ENCODE data around the gene AAGAB.

Gene AAGAB

DNA sequence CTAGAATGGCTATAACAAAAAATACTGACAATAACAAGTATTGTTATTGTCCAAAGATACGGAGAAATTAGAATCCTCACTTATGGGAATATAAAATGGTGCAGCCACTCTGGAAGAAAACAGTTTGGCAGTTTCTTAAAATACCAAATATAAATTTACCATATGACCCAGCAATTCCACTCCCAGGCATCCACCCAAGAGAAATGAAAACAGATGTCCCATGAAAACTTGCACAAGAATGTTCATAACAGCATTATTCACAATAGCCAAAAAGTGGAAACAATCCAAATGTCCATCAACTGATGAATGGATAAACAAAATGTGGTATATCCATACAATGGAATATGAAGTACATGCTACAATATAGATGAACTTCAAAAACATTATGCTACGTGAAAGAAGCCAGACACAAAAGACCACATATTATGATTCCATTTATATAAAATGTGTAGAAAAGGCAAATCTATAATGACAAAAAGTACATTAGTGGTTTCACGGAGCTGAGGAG, 9.4 kb downstream of the AAGAB start:
- no peak overlapping the region for H2AFZ ChIP-seq (ENCODE audit: low read depth, low read length)
- peaks cover 12% of the 10 kb centered on the region for H3K4me1 ChIP-seq (ENCODE audit: insufficient read depth, low read length)
- no peaks in the 10 kb centered on the region for H3K27me3 ChIP-seq (ENCODE audit: insufficient read depth, low read length)
- H3K4me3 ChIP-seq (ENCODE audit: low read length), result no peak overlapping the region
- no peaks in the 10 kb centered on the region for H3K9me3 ChIP-seq (ENCODE audit: low read length)
- H3K36me3 ChIP-seq (ENCODE audit: insufficient read depth, low read length), result peaks cover 2% of the 10 kb centered on the region

DNA sequence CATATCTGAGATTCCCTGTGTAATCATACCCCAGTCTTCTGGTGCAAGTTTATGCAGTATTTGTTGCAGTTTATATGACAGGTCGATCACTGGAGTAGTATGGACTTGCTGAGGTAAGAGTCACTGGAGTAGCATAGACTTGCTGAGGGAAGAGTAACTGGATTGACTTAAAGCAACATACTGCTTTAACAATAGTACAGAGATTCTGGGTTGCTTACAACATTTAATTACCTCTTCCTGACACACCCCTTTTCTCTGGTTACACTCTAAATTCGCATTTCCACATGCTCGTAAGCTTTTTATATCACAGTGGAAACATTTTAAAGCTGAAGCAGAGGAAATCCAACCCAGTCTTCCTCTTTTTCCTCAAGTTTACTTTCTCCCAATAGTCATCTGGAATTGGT, 11.8 kb downstream of the AAGAB start:
- no peak overlapping the region for H3K4me3 ChIP-seq (ENCODE audit: low read length)
- H3K9me3 ChIP-seq (ENCODE audit: low read length), result no peaks in the 10 kb centered on the region
- peaks cover 2% of the 10 kb centered on the region for H3K36me3 ChIP-seq (ENCODE audit: insufficient read depth, low read length)
- H3K4me1 ChIP-seq (ENCODE audit: insufficient read depth, low read length), result peaks cover 12% of the 10 kb centered on the region
- no peaks in the 10 kb centered on the region for H3K27me3 ChIP-seq (ENCODE audit: insufficient read depth, low read length)
- H2AFZ ChIP-seq (ENCODE audit: low read depth, low read length), result no peak overlapping the region

DNA sequence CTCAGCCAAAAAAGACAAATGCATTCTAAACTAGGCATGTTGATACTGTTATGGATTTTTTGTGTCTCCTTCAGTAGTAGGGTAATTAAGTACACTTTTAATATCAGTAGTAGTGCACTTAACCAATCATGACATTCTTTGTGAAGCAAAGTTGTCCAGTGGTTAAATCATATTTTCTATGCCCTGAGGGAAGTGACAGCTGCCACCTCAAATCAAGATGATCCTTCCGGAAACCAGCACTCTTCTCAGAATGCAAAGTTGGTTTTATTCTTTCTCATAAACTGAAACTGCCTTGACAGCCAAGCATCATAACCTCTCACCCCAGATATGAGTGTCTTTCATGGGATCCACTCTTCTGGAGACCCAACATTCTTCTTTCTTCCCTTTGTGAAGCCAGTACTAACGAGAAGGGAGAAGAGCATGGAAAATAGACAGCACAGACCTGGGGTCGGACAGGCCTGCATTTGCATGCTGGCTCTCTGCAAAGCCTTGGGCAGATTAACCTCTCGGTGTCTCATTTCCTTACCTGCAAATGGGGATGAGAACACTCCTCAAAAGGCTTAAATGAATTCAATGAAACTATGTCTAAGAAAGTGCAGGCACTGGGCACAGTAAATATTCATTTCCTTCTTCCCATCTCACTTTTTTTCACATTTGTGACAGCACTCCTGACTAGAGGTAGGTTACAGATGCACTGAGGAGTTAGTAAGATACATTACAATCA, 13.2 kb downstream of the AAGAB start:
- H3K36me3 ChIP-seq (ENCODE audit: insufficient read depth, low read length), result peaks cover 2% of the 10 kb centered on the region
- no peaks in the 10 kb centered on the region for H3K27me3 ChIP-seq (ENCODE audit: insufficient read depth, low read length)
- H3K4me3 ChIP-seq (ENCODE audit: low read length), result no peak overlapping the region
- no peaks in the 10 kb centered on the region for H3K9me3 ChIP-seq (ENCODE audit: low read length)
- H3K4me1 ChIP-seq (ENCODE audit: insufficient read depth, low read length), result peaks cover 12% of the 10 kb centered on the region
- H2AFZ ChIP-seq (ENCODE audit: low read depth, low read length), result no peak overlapping the region

DNA sequence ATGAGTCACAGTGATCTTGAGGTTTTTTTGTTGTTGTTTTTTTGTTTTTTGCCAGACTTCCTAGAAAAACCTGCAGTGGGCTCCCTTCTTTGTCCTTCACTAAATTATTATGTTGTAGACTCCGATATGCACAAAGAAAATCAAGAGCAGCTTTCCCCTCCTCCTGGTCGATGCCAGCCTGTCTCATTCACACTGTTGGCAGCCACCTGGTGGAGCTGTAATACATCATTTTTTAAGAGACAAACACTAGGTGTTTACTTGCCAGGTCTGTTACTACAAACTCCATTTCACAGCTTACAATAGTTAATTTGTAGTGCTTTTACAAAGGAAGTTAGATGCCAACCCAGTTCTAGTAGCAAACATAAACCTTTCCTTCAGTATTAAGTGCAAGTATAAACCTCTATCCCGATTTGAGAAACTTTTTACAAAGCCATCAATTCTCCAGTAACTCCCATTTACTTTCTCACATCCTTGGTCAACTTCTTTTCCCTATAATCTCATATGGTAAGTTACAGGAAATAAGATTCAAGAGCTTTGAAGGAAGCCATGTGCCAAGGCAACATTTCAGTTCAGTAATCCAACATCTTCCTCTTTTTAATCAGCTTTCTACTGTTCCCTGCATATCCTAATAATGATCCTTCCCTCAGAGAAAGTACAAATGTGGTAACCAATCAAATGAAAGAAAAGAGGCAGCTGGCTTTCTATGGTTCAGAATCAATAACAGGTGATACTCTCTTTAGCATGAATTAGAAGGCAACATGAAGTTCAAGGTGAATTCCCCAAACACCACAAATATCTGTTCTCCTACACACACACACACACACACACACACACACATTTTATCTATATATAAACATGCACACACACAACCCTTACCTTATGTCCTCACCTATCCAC, 14.0 kb downstream of the AAGAB start:
- H3K9me3 ChIP-seq (ENCODE audit: low read length), result no peaks in the 10 kb centered on the region
- no peak overlapping the region for H2AFZ ChIP-seq (ENCODE audit: low read depth, low read length)
- no peaks in the 10 kb centered on the region for H3K27me3 ChIP-seq (ENCODE audit: insufficient read depth, low read length)
- peaks cover 2% of the 10 kb centered on the region for H3K36me3 ChIP-seq (ENCODE audit: insufficient read depth, low read length)
- H3K4me1 ChIP-seq (ENCODE audit: insufficient read depth, low read length), result peaks cover 12% of the 10 kb centered on the region
- no peak overlapping the region for H3K4me3 ChIP-seq (ENCODE audit: low read length)

DNA sequence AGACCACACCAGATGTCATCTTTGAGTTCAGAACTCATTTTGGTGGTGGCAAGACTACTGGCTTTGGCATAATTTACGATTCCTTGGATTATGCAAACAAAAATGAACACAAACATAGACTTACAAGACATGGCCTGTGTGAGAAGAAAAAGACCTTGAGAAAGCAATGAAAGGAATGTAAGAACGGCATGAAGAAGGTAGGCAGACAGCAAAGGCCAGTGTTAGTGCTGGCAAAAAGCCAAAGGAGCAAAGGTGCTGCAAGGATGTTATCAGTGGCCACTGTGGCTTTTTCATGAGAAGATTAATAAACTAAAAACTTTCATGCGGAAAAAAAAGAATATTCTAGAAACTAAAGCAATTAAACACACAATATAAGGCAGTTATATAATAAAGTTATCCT, 21.9 kb downstream of the AAGAB start:
- Histone ChIP-seq H3K4me3 (ENCODE audit: low read length) (no peak overlapping the region), H3K4me1 (ENCODE audit: insufficient read depth, low read length) (no peaks in the 10 kb centered on the region), H3K27me3 (ENCODE audit: insufficient read depth, low read length) (no peaks in the 10 kb centered on the region), H3K36me3 (ENCODE audit: insufficient read depth, low read length) (peaks cover 49% of the 10 kb centered on the region), H3K9me3 (ENCODE audit: low read length) (no peaks in the 10 kb centered on the region), H2AFZ (ENCODE audit: low read depth, low read length) (no peak overlapping the region)

DNA sequence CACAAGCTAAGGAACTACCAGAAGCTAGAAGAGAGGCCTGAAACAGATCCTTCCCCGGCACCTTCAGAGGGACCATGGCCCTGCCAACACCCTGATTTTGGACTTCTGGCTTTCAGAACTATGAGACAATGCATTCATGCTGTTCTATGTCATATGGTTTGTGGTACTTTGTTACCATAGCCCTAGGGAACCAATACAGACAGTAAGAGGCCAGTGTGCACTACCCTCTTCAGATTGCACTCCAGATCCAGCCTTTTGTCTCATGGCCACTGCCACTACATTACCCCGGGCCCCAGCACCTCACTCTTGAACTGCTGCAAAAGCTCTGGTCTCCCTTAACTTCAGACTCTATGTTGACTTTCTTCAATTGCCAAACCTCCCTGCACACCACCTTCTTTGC, 24.0 kb downstream of the AAGAB start:
- Histone ChIP-seq H3K4me3 (ENCODE audit: low read length) (no peak overlapping the region), H3K27me3 (ENCODE audit: insufficient read depth, low read length) (no peaks in the 10 kb centered on the region), H2AFZ (ENCODE audit: low read depth, low read length) (no peak overlapping the region), H3K4me1 (ENCODE audit: insufficient read depth, low read length) (no peaks in the 10 kb centered on the region), H3K9me3 (ENCODE audit: low read length) (no peaks in the 10 kb centered on the region), H3K36me3 (ENCODE audit: insufficient read depth, low read length) (peaks cover 51% of the 10 kb centered on the region)

DNA sequence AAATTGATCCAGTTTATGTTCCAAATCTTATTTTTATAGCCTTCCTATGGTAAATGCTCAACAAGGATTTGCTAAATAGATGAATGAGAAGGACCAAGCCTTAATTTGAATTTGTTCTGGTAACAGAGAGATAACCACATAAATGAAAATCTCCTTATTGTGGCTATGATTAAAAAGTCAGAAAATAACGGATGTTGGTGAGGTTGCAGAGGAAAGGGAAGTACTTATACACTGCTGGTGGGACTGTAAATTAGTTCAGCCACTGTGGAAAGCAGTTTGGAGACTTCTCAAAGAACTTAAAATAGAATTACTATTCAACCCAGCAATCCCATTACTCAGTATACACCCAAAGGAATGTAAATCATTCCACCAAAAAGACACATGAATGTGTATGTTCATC, 26.2 kb downstream of the AAGAB start:
- H3K27me3 ChIP-seq (ENCODE audit: insufficient read depth, low read length), result no peaks in the 10 kb centered on the region
- H3K4me3 ChIP-seq (ENCODE audit: low read length), result no peak overlapping the region
- H3K36me3 ChIP-seq (ENCODE audit: insufficient read depth, low read length), result peaks cover 42% of the 10 kb centered on the region
- H3K9me3 ChIP-seq (ENCODE audit: low read length), result no peaks in the 10 kb centered on the region
- no peaks in the 10 kb centered on the region for H3K4me1 ChIP-seq (ENCODE audit: insufficient read depth, low read length)
- no peak overlapping the region for H2AFZ ChIP-seq (ENCODE audit: low read depth, low read length)

DNA sequence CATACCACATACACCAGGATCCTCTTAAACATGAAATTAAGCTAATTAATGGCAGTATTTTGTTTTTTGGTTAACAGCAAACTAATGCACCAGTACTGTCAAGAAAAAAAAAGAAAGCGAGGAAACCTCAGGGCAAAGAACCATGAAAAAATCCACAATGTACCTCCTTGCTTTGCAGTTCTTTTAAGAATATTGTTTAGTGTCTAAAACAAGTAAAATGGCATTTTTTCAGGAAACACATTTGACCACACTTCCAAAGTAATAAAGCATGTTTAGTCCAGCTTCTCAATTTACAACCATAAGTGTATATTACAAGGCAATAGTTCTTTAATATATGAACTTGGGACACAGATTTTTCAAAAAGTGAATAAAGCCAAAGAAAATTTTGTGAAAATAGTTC, 26.6 kb downstream of the AAGAB start:
- Histone ChIP-seq H3K36me3 (ENCODE audit: insufficient read depth, low read length) (peaks cover 38% of the 10 kb centered on the region), H3K9me3 (ENCODE audit: low read length) (no peaks in the 10 kb centered on the region), H3K27me3 (ENCODE audit: insufficient read depth, low read length) (no peaks in the 10 kb centered on the region), H3K4me3 (ENCODE audit: low read length) (no peak overlapping the region), H2AFZ (ENCODE audit: low read depth, low read length) (no peak overlapping the region), H3K4me1 (ENCODE audit: insufficient read depth, low read length) (no peaks in the 10 kb centered on the region)

DNA sequence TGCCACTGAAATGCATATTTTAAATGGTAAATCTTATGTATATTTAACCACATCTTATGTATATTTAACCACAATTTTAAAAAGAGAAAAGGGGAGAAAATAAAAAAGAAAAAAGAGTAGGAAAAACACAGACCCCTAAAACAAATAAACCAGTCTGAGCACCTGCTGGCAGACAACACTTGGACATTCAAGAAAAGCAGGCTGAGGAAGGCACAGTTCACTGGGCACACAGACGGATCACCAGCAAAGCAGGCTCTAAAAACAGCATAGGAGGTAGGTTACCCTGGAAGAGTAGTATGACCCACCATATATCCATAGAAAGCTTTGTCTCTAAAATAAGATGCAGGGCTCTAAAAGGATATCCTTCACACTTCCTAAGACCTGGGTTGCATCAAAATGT, 27.0 kb downstream of the AAGAB start:
- Histone ChIP-seq H3K9me3 (ENCODE audit: low read length) (no peaks in the 10 kb centered on the region), H3K27me3 (ENCODE audit: insufficient read depth, low read length) (no peaks in the 10 kb centered on the region), H2AFZ (ENCODE audit: low read depth, low read length) (no peak overlapping the region), H3K4me1 (ENCODE audit: insufficient read depth, low read length) (no peaks in the 10 kb centered on the region), H3K36me3 (ENCODE audit: insufficient read depth, low read length) (peaks cover 34% of the 10 kb centered on the region), H3K4me3 (ENCODE audit: low read length) (no peak overlapping the region)

DNA sequence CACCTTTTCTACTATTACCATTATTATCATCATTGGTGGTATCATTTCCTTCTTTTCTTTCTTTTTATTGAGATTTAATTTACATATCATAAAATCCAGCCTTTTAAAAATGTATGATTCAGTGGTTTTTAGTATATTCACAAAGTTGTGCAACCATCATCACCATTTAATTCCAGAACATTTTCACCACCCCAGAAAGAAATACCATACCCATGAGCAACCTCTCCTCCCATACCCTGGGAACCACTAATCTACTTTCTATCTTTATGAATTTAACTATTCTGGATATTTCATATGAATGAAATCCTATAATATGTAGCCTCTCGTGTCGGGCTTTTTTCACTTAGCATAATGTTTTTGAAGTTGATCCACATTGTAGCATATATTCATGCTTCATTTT, 29.1 kb downstream of the AAGAB start:
- peaks cover 17% of the 10 kb centered on the region for H3K36me3 ChIP-seq (ENCODE audit: insufficient read depth, low read length)

DNA sequence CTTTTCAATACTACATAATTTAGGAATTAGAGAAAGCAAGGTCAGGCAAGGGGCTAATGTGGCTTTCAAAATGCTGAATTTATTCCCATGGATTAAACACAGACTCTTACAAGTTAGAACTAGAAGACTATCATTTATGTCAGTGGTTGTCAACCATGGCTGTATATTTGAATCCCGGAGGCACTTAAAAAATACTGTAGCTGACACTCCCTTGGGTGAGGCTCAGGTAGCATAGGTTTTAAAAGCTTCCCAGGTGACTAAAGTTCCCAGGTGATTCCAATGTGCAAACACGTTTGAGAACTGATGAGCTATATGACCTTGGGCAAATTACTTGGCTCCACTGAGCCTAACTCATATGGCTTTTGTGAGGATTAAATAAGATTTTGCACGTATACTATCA, 29.6 kb downstream of the AAGAB start:
- Histone ChIP-seq H2AFZ (ENCODE audit: low read depth, low read length) (no peak overlapping the region), H3K36me3 (ENCODE audit: insufficient read depth, low read length) (peaks cover 13% of the 10 kb centered on the region), H3K27me3 (ENCODE audit: insufficient read depth, low read length) (no peaks in the 10 kb centered on the region), H3K9me3 (ENCODE audit: low read length) (no peaks in the 10 kb centered on the region), H3K4me3 (ENCODE audit: low read length) (no peak overlapping the region), H3K4me1 (ENCODE audit: insufficient read depth, low read length) (no peaks in the 10 kb centered on the region)

More for the DNA sequence above, 29.1 kb downstream of the AAGAB start:
- no peaks in the 10 kb centered on the region for H3K9me3 ChIP-seq (ENCODE audit: low read length)
- H3K4me3 ChIP-seq (ENCODE audit: low read length), result no peak overlapping the region
- H3K27me3 ChIP-seq (ENCODE audit: insufficient read depth, low read length), result no peaks in the 10 kb centered on the region
- H2AFZ ChIP-seq (ENCODE audit: low read depth, low read length), result no peak overlapping the region
- no peaks in the 10 kb centered on the region for H3K4me1 ChIP-seq (ENCODE audit: insufficient read depth, low read length)

DNA sequence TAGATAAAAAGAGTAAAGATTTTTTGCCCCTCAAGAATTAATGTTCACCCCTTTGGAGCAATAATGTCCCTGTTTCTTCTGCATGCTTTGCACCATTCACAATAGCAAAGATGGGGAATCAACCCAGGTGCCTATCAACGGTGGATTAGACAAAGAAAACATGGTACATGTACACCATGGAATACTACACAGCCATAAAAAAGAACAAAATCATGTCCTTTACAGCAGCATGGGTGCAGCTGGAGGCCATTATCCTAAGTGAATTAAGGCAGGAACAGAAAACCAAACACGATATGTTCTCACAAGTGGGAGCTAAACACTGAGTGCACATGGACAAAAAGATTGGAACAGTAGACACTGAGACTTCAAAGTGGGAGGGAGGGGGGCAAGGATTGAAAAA, 35.2 kb downstream of the AAGAB start:
- Histone ChIP-seq H3K27me3 (ENCODE audit: insufficient read depth, low read length) (no peaks in the 10 kb centered on the region), H3K36me3 (ENCODE audit: insufficient read depth, low read length) (no peaks in the 10 kb centered on the region), H3K9me3 (ENCODE audit: low read length) (no peaks in the 10 kb centered on the region), H3K4me1 (ENCODE audit: insufficient read depth, low read length) (no peaks in the 10 kb centered on the region), H3K4me3 (ENCODE audit: low read length) (no peak overlapping the region), H2AFZ (ENCODE audit: low read depth, low read length) (no peak overlapping the region)

DNA sequence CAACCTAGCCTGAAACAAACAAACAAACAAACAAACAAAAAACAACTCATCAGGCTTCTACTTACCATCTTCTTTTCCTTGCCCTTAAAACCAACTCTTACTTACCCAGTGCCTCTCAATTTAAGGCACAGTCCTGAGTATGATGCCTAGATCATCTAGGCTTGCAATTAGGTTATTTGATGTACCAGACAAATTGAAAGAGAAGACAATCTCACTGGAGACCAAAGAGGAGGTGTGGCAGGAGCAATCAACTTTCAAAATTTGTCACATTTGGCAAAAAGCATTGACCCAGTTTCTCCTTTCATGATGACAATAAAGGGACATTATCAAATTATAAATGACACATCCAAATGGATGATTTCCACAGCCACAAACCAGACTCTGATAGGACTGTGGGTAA, 36.0 kb downstream of the AAGAB start:
- no peaks in the 10 kb centered on the region for H3K27me3 ChIP-seq (ENCODE audit: insufficient read depth, low read length)

More for the DNA sequence above, 36.0 kb downstream of the AAGAB start:
- H3K4me3 ChIP-seq (ENCODE audit: low read length), result no peak overlapping the region
- no peak overlapping the region for H2AFZ ChIP-seq (ENCODE audit: low read depth, low read length)
- H3K9me3 ChIP-seq (ENCODE audit: low read length), result no peaks in the 10 kb centered on the region
- no peaks in the 10 kb centered on the region for H3K36me3 ChIP-seq (ENCODE audit: insufficient read depth, low read length)
- H3K4me1 ChIP-seq (ENCODE audit: insufficient read depth, low read length), result no peaks in the 10 kb centered on the region
